Inflammatory macrophage treated with lipopolysaccharide for 4 hours (primary cell): ENCODE measurements around the gene PDHX.
"Not testable (repeated sequence)": the region's sequence is repeated elsewhere in the genome, so short reads cannot be mapped to it uniquely, and the experiment has no call there.

Source experiments
- DNase-seq: peaks from one replicate; pipeline ENCODE4 v3.0.0-alpha.2; 2020

The PDHX gene

GRCh38 chr11:34997952-34998528 is 81.6 kb downstream of the PDHX start:
- DNase-seq = peak; percentile 81

GRCh38 chr11:34999453-34999852 is 83.0 kb downstream of the PDHX start:
- DNase-seq = peak; percentile 27

- DNase-seq = no peak
Measured at GRCh38 chr11:35003186-35003585, 86.8 kb downstream of the PDHX start.

GRCh38 chr11:35003658-35004057 is 87.2 kb downstream of the PDHX start:
- peak; percentile 83 for DNase-seq

GRCh38 chr11:35005141-35005780 is 88.8 kb downstream of the PDHX start:
- DNase-seq = no peak

GRCh38 chr11:35006389-35007128 is 90.1 kb downstream of the PDHX start:
- peak; percentile 96 for DNase-seq

- peak; percentile 11 for DNase-seq
Measured at GRCh38 chr11:35007277-35007676, 90.9 kb downstream of the PDHX start.

GRCh38 chr11:35009191-35009943 is 92.9 kb downstream of the PDHX start:
- DNase-seq = no peak

- no peak for DNase-seq
Measured at GRCh38 chr11:35009944-35010342, 93.5 kb downstream of the PDHX start.

- no peak for DNase-seq
Measured at GRCh38 chr11:35010654-35011053, 94.2 kb downstream of the PDHX start.

GRCh38 chr11:35011389-35011788 is 95.0 kb downstream of the PDHX start:
- no peak for DNase-seq

GRCh38 chr11:35011944-35012343 is 95.5 kb downstream of the PDHX start:
- DNase-seq = no peak

GRCh38 chr11:35012467-35013191 is 96.2 kb downstream of the PDHX start:
- peak; percentile 37 for DNase-seq

- peak; percentile 59 for DNase-seq
Measured at GRCh38 chr11:35013514-35014233, 97.3 kb downstream of the PDHX start.

GRCh38 chr11:35014346-35014745 is 97.9 kb downstream of the PDHX start:
- DNase-seq = no peak

GRCh38 chr11:35015621-35016387 is 99.4 kb downstream of the PDHX start:
- DNase-seq = no peak

GRCh38 chr11:35016916-35017315 is 100.5 kb downstream of the PDHX start:
- no peak for DNase-seq

- DNase-seq = no peak
Measured at GRCh38 chr11:35017528-35018342, 101.3 kb downstream of the PDHX start.

GRCh38 chr11:35021589-35021988 is 105.2 kb downstream of the PDHX start:
- DNase-seq = no peak

GRCh38 chr11:35023940-35024339 is 107.5 kb downstream of the PDHX start:
- not testable (repeated sequence) for DNase-seq
